ENCODE measurements around the gene CACTIN. TPM values are rescaled to one million over a fixed set of nuclear protein-coding genes. Genes with fewer than 3 reads are reported as not detected.

Gene CACTIN
- polyA plus RNA-seq, 1 of the 3 experiments (the other 2 are of a cell fraction), result 36.4 TPM

DNA sequence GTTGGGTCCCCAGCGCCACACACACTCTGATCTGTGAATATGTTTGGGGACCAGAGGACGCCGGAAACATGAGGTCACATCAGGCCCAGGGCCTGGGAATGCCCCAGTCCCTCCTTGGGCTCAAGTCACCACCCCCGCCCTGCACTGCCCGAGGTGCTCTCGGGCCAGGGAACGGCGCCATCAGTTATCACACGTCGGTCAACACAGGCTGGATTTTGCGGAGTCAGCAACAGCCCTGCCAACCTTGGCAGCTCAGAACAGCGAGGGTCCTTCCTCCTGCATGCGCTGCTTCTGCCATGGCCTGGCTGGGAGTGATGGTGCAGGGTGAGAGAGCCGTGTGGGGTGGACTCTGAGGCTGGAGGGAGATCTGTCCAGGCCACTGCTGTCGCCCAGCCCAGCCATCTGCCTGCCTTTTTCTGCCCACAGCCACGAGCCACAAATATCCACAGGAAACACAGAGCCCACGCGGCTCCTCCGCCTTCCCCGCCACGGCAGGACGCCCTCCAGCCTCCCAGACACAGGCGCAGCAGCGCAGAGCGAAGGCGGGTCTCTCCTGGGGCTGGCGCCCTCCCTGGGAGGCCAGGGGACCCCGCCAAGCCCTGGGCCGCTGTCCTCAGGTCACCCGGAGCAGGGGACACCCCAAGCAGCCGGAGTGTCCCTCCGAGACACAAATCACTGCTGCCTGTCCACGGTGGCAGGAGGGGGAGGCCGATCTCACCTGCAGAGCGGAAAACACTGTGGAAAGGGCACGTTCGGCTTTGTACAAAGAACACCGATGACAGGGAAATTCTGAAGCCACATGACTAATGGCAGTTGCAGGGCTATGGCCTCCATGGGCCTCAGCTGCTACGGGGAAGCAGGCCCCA, 31.6 kb upstream of the CACTIN start:
- no peaks in the 10 kb centered on the region for H3K79me2 ChIP-seq (ENCODE audit: insufficient read depth)
- no peak for DNase-seq
- H3K9me3 ChIP-seq, result no peaks in the 10 kb centered on the region
- no peak overlapping the region for H3K4me2 ChIP-seq
- ChIA-PET CTCF (no interaction called here), POLR2A (no interaction called here)
- no peak overlapping the region for H2AFZ ChIP-seq (ENCODE audit: low read depth)
- TF ChIP-seq REST (IDR thresholded peaks at IDR 0.05; ENCODE audit: low read depth, low read length), result no peak
- TF ChIP-seq FOSL2 (IDR thresholded peaks at IDR 0.05; ENCODE audit: borderline replicate concordance, low read depth), result no peak
- TF ChIP-seq PBX3 (IDR thresholded peaks at IDR 0.05), result no peak
- no peak for TF ChIP-seq YY1 (IDR thresholded peaks at IDR 0.05; ENCODE audit: low read depth)
- no peak overlapping the region for H3K27ac ChIP-seq (ENCODE audit: low read depth in 2 of 2, low read length in 1 of 2)
- H3K9me2 ChIP-seq, result no peaks in the 10 kb centered on the region
- H3F3A ChIP-seq (replicated peaks; ENCODE audit: insufficient read depth), result no peaks in the 10 kb centered on the region
- WGBS (ENCODE audit: low lambda C conversion rate), result 90% methylated on average over 11 of the region's 39 CpGs
- H3K36me3 ChIP-seq (replicated peaks in 1 of 2; ENCODE audit: control insufficient read depth in 1 of 2, insufficient read depth in 2 of 2, low read length in 1 of 2), result peaks cover 0 to 8% of the 10 kb centered on the region in 2 experiments
- H3K4me3 ChIP-seq (ENCODE audit: low read depth in 2 of 2, low read length in 1 of 2), result no peak overlapping the region
- H4K20me1 ChIP-seq (ENCODE audit: insufficient read depth), result no peaks in the 10 kb centered on the region
- H3K27me3 ChIP-seq (ENCODE audit: insufficient read depth), result no peaks in the 10 kb centered on the region
- H3K9ac ChIP-seq, result no peak overlapping the region
- peaks cover 0 to 6% of the 10 kb centered on the region in 2 experiments; a peak in 1 of 4 replicates for H3K4me1 ChIP-seq (ENCODE audit: control insufficient read depth in 1 of 2, insufficient read depth in 2 of 2, low read depth in 1 of 2, low read length in 1 of 2)

- Histone ChIP-seq H3K36me3 (replicated peaks in 1 of 2; ENCODE audit: control insufficient read depth in 1 of 2, insufficient read depth in 2 of 2, low read length in 1 of 2) (peaks cover 0 to 17% of the 10 kb centered on the region in 2 experiments), H3K27ac (ENCODE audit: low read depth in 2 of 2, low read length in 1 of 2) (no peak overlapping the region), H3F3A (replicated peaks; ENCODE audit: insufficient read depth) (no peaks in the 10 kb centered on the region), H3K27me3 (ENCODE audit: insufficient read depth) (no peaks in the 10 kb centered on the region), H3K4me2 (no peak overlapping the region), H3K4me3 (ENCODE audit: low read depth in 2 of 2, low read length in 1 of 2) (no peak overlapping the region), H4K20me1 (ENCODE audit: insufficient read depth) (no peaks in the 10 kb centered on the region), H3K9me2 (no peaks in the 10 kb centered on the region), H3K79me2 (ENCODE audit: insufficient read depth) (no peaks in the 10 kb centered on the region), H3K9ac (no peak overlapping the region), H2AFZ (ENCODE audit: low read depth) (no peak overlapping the region), H3K4me1 (ENCODE audit: control insufficient read depth in 1 of 2, insufficient read depth in 2 of 2, low read depth in 1 of 2, low read length in 1 of 2) (peaks cover 0 to 6% of the 10 kb centered on the region in 2 experiments; a peak in 1 of 4 replicates), H3K9me3 (no peaks in the 10 kb centered on the region)
- ChIA-PET POLR2A (no interaction called here), CTCF (interaction anchor here (1.0 to 1.5 kb wide), 4 partner anchors 8 to 352 kb away, joined by 4 to 6 read pairs (median 4); partner anchors contain the start of gene GIPC3)
- WGBS (ENCODE audit: low lambda C conversion rate), result 98% methylated on average over 7 of the region's 16 CpGs
- DNase-seq, result no peak
- no peak for TF ChIP-seq POLR2AphosphoS5 (IDR thresholded peaks at IDR 0.05; ENCODE audit: low read depth, low read length)
- TF ChIP-seq TAF1 (IDR thresholded peaks at IDR 0.05; ENCODE audit: borderline replicate concordance, low read depth, low read length), result no peak
- no peak for TF ChIP-seq RAD21 (IDR thresholded peaks at IDR 0.05; ENCODE audit: low read length)
- TF ChIP-seq RFX5 (IDR thresholded peaks at IDR 0.05; ENCODE audit: low read length), result no peak
- no peak for TF ChIP-seq TEAD4 (IDR thresholded peaks at IDR 0.05; ENCODE audit: borderline replicate concordance, insufficient read depth)
Measured at GRCh38 chr19:3657395-3657769, 30.8 kb upstream of the CACTIN start.
